GM12864 (cell line): ENCODE data around the gene TMBIM1.

ENCODE experiments used
- DNase-seq: peaks from one replicate; pipeline ENCODE4 v3.0.0-alpha.2; 2011; ENCODE audit warnings: low read depth
- H3K4me3 ChIP-seq: 2 replicates; pipeline ENCODE4 v1.5.1; 2011; ENCODE audit warnings: mild to moderate bottlenecking, low read depth, low read length, control low read depth
- TF ChIP-seq, protein P1 (sequence below): IDR thresholded peaks from 2 replicates; pipeline ENCODE4 v1.5.1; 2011; ENCODE audit warnings: low read depth, mild to moderate bottlenecking, moderate library complexity, low read length, control low read depth, inconsistent platforms; ENCODE audit errors: missing control alignments

TMBIM1 gene

DNA sequence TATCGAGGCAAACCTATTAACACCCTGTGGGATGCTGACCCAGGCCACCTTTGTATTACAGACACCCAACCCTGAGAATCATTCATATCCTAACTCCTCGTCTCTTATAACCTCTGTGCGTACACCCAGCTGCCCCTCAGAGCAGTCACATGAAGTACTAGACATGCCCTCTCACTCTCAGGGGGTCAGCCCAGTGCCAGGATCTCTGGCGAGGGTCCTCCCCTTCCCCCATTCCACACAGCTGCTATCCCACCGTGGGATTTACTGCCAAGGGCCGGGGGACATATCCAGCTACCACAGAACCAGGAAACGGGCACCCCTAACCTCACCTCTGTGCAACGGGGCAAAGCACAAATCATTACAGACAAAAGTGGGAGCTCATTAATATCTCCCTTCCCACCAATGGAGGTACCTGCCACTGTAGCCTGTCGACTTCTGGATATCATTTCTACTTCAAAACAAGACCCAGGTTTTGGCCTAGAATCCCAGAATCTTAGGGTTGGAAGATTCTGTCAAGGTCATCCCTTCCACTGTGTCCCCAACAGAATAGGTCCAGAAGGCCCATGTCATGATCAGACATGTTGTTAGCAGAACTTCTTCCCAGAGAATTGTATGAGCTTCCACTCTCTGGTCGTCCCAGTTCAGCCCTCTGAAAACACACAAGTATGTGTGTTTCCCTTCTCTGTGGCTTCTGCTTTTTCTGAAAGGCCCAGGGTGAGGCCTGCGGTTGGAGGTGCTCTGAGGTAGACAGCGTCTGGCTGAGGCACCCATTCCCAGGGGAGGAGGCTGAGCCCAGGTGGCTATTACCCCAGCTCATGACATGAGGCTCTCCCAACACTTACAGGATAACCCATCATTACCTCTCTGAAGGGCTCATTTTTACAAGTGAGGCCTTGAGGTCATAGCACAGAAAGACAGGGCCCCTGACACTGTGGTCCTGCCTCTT lies 1.7 kb downstream of the TMBIM1 start:
- peak overlapping the region; percentile 77; the same call in 1 of the 2 replicates for H3K4me3 ChIP-seq
- TF ChIP-seq, protein P1, sequence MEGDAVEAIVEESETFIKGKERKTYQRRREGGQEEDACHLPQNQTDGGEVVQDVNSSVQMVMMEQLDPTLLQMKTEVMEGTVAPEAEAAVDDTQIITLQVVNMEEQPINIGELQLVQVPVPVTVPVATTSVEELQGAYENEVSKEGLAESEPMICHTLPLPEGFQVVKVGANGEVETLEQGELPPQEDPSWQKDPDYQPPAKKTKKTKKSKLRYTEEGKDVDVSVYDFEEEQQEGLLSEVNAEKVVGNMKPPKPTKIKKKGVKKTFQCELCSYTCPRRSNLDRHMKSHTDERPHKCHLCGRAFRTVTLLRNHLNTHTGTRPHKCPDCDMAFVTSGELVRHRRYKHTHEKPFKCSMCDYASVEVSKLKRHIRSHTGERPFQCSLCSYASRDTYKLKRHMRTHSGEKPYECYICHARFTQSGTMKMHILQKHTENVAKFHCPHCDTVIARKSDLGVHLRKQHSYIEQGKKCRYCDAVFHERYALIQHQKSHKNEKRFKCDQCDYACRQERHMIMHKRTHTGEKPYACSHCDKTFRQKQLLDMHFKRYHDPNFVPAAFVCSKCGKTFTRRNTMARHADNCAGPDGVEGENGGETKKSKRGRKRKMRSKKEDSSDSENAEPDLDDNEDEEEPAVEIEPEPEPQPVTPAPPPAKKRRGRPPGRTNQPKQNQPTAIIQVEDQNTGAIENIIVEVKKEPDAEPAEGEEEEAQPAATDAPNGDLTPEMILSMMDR: no peak
- DNase-seq: peak; percentile 57

DNA sequence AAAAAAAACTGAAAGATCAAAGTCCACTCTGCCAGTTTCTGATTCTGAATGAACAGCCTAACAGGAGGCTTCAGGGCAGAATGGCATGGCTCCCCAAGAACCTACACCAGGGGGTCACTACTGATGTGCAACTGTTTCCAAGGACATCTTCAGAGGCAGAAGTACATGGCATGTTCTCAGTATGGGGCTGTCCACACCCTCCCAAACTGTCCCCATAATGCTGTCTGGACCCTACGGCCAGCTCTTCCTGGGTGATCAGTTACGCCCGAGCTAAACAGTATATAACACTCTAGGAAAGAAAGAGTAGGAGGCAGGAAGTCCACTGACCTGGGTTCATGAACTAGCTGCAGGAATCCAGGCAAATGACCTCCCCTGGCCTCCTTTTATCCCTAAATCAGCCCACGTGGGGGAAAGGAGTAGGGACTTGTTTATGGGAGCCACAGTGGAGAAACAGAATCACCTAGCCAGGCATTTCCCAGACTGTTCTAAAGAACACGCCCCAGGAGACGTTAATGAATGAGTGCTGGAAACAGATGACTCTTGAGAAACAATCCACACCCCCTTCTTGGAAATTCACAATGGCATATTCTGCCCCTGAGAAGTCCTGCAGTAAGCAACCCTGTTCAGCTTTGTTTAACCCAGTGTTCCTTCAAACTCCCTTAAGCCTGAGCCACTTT lies 2.5 kb downstream of the TMBIM1 start:
- TF ChIP-seq, protein P1: no peak
- no peak for DNase-seq
- H3K4me3 ChIP-seq: no peak overlapping the region

DNA sequence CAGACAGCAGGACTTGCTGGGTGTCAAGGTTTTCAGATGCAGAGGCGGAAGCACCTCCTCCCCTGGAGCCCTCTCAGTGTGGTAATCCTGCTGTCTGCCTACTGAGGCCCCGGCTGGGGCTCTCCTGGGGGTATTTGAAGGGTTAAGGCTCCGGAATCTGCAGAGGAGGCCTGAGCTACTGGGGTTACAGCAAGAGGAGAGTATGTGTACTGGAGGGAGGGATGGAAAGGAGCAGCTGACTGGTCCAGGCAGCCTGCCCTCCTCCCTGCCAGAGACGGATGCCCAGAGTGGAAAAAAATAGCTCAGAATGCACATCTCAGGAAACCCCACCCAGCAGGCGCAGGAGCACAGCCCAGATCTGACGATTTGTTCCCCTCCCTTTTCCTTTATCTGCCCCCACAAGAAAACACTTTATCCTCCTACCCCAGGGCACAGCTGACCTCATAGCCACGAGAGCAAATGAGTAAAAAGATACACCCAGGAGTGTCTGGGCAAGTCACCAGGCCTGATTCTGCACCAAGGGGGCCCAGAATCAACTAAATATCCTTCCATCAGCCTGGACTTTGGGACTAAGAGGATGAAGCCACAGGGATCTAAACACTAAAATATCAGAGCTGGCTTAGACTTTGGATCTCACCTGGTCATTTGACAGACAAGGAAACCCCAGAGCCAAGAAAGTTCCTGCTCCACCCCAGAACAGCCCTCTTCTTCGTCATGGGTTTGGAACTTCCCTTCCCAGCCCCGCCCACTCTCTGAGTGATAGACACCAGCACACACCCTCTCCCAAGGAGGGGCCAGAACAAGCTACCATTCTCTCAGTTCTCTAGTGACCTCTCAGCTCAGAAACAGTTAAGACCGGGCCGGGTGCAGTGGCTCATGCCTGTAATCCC lies 5.5 kb downstream of the TMBIM1 start:
- peak overlapping the region; percentile 42 for H3K4me3 ChIP-seq
- peak; percentile 79 for DNase-seq

DNA sequence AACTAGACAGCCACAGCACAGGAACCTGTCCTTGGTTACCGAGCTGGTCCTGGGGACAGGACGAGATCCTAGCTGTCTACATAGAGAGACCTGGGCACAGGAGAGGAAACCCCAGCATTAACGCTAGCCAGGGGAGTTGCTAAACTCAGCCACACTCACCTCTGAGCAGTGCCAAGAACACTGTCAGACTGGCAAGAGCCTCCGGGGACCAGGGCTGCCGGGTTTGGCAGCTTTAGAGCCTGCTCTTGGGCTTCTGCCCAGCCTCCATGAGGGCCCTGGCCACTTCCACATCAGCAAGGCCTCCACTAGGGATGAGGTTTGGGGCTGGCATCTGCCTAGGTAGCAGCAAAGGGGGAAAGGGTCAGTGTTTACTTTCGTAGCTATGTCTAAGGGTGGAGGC lies 6.7 kb downstream of the TMBIM1 start:
- H3K4me3 ChIP-seq: peak overlapping the region; percentile 42; the same call in 1 of the 2 replicates
- TF ChIP-seq, protein P1: no peak
- DNase-seq: no peak

More for the DNA sequence above, 5.5 kb downstream of the TMBIM1 start:
- TF ChIP-seq, protein P1: no peak

DNA sequence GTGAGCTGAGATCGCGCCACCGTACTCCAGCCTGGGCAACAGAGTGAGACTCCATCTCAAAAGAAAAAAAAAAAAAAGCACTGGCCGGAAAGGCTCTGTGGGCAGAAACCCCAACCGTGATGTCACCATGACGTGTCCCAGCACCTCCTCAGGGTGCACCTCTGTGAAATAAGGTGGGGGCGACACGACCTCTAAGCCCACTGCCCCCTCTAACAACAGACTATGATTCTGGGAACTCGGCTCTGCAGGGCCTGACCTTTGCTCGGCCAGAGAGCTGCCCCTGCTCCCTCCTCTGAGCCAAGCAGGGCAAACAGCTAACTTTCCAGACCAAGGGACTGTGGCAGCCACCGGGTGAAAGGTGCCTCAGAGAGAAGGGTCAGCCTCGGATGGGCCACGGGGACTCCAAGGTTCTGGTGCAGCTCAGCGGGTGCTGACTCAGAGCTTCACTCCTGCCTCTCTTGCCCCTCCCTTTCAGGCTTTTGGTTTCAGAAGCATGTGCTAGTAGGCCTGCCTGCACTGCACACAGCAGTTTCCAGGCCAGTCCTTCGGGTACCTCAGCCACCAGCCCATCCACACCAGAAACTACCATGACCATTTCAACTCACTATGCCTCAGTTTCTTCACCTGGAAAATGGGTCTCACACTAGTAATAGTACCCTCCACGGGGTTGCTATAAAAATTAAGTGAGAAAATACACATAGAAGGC lies 8.0 kb downstream of the TMBIM1 start:
- TF ChIP-seq, protein P1: no peak
- peak; percentile 72 for DNase-seq
- H3K4me3 ChIP-seq: peak overlapping the region; percentile 26

DNA sequence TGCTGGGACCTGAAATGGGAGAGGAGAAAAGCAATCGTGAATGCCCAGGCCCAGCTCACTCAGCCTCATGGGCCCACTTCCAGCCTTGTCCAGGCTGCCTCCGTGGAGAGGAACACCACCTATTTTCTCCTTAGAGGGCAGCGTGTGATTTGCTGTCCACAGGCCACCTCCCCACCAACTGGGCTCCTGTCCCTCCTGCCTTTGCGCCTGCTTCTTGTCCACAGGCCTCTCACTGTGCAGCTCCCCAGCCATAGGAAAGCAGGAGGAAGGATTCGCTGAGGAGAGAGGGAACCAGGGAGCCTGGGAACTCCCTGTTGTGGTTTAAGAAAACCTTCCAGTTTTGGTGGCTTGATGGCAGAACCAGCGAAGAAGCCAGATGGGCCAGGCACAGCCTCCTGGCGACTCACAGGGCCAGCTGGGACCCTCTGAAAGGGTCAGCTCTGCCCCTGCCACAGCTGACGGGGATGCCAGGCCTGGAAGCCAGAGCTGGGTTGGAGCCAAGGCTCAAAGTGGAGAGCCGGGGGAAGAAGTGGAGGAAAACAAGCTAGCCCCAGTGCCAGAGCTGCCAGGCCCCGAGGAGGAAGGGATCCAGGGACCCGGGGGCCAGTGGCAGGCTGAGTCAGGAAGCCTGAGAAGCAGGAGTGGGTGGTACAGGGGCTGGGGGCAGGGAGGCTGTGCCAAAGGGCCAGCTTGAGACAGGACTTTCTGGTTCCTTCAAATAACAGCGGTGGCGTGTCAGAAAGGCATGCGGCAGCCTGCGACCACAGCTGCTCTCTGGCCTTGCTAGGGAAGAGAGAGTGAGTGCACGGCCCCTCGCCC lies 9.9 kb downstream of the TMBIM1 start:
- no peak for DNase-seq
- TF ChIP-seq, protein P1: no peak
- H3K4me3 ChIP-seq: no peak overlapping the region
